ENCODE measurements around the gene MKNK2. TPM values are rescaled to one million over a fixed set of nuclear protein-coding genes. Genes with fewer than 3 reads are reported as not detected.
A peak's percentile ranks its signal among the peaks of the same experiment; 100 is the strongest.

The MKNK2 gene
- total and polyA plus RNA-seq, 2 of the 13 experiments (the other 11 are each of a cell fraction or from before 2014, with no cell fraction given), result 44.9 to 112 TPM

- TF ChIP-seq CREM (IDR thresholded peaks at IDR 0.05), result peak; percentile 55; the same call in 1 of the 2 replicates
- TF ChIP-seq CREM (CRISPR knock-in tag; IDR thresholded peaks at IDR 0.05), result no peak
- peak; percentile 76 for TF ChIP-seq RBFOX2 (IDR thresholded peaks at IDR 0.05; ENCODE audit: low read depth, low read length)
- peak; percentile 59 for TF ChIP-seq BRD4 (CRISPR knock-in tag; IDR thresholded peaks at IDR 0.05)
- TF ChIP-seq GZF1 (CRISPR knock-in tag; IDR thresholded peaks at IDR 0.05), result peak; percentile 19; the same call in 1 of the 2 replicates
- 0 out of 2 replicates have a peak, but pooled peaks have one; percentile 3 for TF ChIP-seq ZNF788 (CRISPR knock-in tag; IDR thresholded peaks at IDR 0.05; ENCODE audit: borderline replicate concordance)
- TF ChIP-seq CAMTA2 (CRISPR knock-in tag; IDR thresholded peaks at IDR 0.05; ENCODE audit: borderline replicate concordance), result 0 out of 2 replicates have a peak, but pooled peaks have one; percentile 41
- TF ChIP-seq SIN3B (IDR thresholded peaks at IDR 0.05; ENCODE audit: low read length), result no peak
- no peak for TF ChIP-seq CHD2 (IDR thresholded peaks at IDR 0.05; ENCODE audit: low read depth, low read length)
- TF ChIP-seq RAD21 (CRISPR knock-in tag; IDR thresholded peaks at IDR 0.05), result peak; percentile 40
- no peak; the same call in 1 of the 2 replicates for TF ChIP-seq ARNT2 (CRISPR knock-in tag; IDR thresholded peaks at IDR 0.05; ENCODE audit: low read depth)
- TF ChIP-seq NR2F2 (IDR thresholded peaks at IDR 0.05; ENCODE audit: borderline replicate concordance, low read depth), result peak; percentile 51; the same call in 1 of the 2 replicates
- peak; percentile 93 for TF ChIP-seq ZFX (CRISPR knock-in tag; IDR thresholded peaks at IDR 0.05; ENCODE audit: low read depth)
- TF ChIP-seq ZBTB43 (CRISPR knock-in tag; conservative IDR thresholded peaks at IDR 0.05), result 0 out of 2 replicates have a peak, but pooled peaks have one; percentile 2
- 0 out of 2 replicates have a peak, but pooled peaks have one; percentile 18 for TF ChIP-seq ZBTB10 (CRISPR knock-in tag; IDR thresholded peaks at IDR 0.05; ENCODE audit: borderline replicate concordance)
- TF ChIP-seq GRHL1 (CRISPR knock-in tag; conservative IDR thresholded peaks at IDR 0.05), result no peak
- peak; percentile 66; the same call in 1 of the 2 replicates for TF ChIP-seq SAFB2 (CRISPR knock-in tag; IDR thresholded peaks at IDR 0.05; ENCODE audit: borderline replicate concordance, low read depth)
- TF ChIP-seq ZNF564 (CRISPR knock-in tag; IDR thresholded peaks at IDR 0.05), result 0 out of 2 replicates have a peak, but pooled peaks have one; percentile 58
- no peak for TF ChIP-seq GATA4 (IDR thresholded peaks at IDR 0.05; ENCODE audit: borderline replicate concordance, low read depth)
- no peak for TF ChIP-seq ZNF660 (CRISPR knock-in tag; IDR thresholded peaks at IDR 0.05; ENCODE audit: borderline replicate concordance, low read depth)
- TF ChIP-seq AGO1 (IDR thresholded peaks at IDR 0.05; ENCODE audit: low read depth, low read length, poor library complexity, severe bottlenecking), result peak; percentile 44
- TF ChIP-seq TBX3 (IDR thresholded peaks at IDR 0.05; ENCODE audit: borderline replicate concordance), result no peak
- TF ChIP-seq FOXA1 (IDR thresholded peaks at IDR 0.05), result no peak
- TF ChIP-seq FOXA1 (CRISPR knock-in tag; IDR thresholded peaks at IDR 0.05), result no peak
- peak; percentile 87 for TF ChIP-seq RFX3 (CRISPR knock-in tag; IDR thresholded peaks at IDR 0.05)
Observed at GRCh38 chr19:2061495-2062388, 10.7 kb upstream of the MKNK2 start (continued).

Measured in HepG2 (cell line).